Measurements from ENCODE around the gene TMEM213. TPM values are rescaled to one million over a fixed set of nuclear protein-coding genes. Genes with fewer than 3 reads are reported as not detected.

Gene TMEM213
- polyA plus RNA-seq, 1 donor (not counting 4 experiments of a cell fraction or from before 2014, with no cell fraction given): not detected

- Histone ChIP-seq H3K27ac (ENCODE audit: control insufficient read depth, insufficient read depth, low read length) (no peak overlapping the region), H3K4me3 (ENCODE audit: control insufficient read depth in 2 of 3, extremely low read depth in 1 of 3, insufficient read depth in 2 of 3, low read depth in 1 of 3, low read length in 3 of 3) (no peak overlapping the region), H3K4me1 (ENCODE audit: control insufficient read depth, extremely low read depth, insufficient read depth, low read length) (peaks cover 18% of the 10 kb centered on the region), H2AFZ (ENCODE audit: control insufficient read depth, low read length) (no peak overlapping the region), H3K9ac (ENCODE audit: control insufficient read depth, extremely low read depth, insufficient read depth, low read length) (no peak overlapping the region), H3K36me3 (ENCODE audit: control insufficient read depth in 2 of 2, extremely low read depth in 1 of 2, insufficient read depth in 2 of 2, low read length in 2 of 2) (no peaks in the 10 kb centered on the region), H3K79me2 (ENCODE audit: control insufficient read depth, insufficient read depth, low read length) (no peaks in the 10 kb centered on the region), H3K9me3 (ENCODE audit: control insufficient read depth, low read depth, low read length) (no peaks in the 10 kb centered on the region), H3K4me2 (ENCODE audit: control insufficient read depth, extremely low read depth, insufficient read depth, low read depth, low read length) (no peak overlapping the region), H3K27me3 (ENCODE audit: control insufficient read depth, extremely low read depth, insufficient read depth, low read length) (no peaks in the 10 kb centered on the region), H3K9me1 (ENCODE audit: control insufficient read depth, extremely low read depth, insufficient read depth, low read length) (no peaks in the 10 kb centered on the region), H4K20me1 (ENCODE audit: control insufficient read depth, extremely low read depth, insufficient read depth, low read length) (no peaks in the 10 kb centered on the region)
- DNase-seq (ENCODE audit: low read depth, low spot score): no peak
- no peak for TF ChIP-seq EZH2 (IDR thresholded peaks at IDR 0.05; ENCODE audit: low read length)
- TF ChIP-seq CTCF (optimal IDR thresholded peaks at IDR 0.05 in 1 of 3, IDR thresholded peaks at IDR 0.05 in 1 of 3, conservative IDR thresholded peaks at IDR 0.05 in 1 of 3; ENCODE audit: extremely low read depth in 1 of 3, insufficient read depth in 2 of 3, low read length in 3 of 3): no peak
- dilution Hi-C loops (cut with MboI; ENCODE audit: extremely low pct_ligation_motif_present, low sequenced_read_pairs): no loop called here
- FAIRE-seq: no peak
These were observed 81.6 kb downstream of the TMEM213 start for GRCh38 chr7:138879356-138879755.

DNA sequence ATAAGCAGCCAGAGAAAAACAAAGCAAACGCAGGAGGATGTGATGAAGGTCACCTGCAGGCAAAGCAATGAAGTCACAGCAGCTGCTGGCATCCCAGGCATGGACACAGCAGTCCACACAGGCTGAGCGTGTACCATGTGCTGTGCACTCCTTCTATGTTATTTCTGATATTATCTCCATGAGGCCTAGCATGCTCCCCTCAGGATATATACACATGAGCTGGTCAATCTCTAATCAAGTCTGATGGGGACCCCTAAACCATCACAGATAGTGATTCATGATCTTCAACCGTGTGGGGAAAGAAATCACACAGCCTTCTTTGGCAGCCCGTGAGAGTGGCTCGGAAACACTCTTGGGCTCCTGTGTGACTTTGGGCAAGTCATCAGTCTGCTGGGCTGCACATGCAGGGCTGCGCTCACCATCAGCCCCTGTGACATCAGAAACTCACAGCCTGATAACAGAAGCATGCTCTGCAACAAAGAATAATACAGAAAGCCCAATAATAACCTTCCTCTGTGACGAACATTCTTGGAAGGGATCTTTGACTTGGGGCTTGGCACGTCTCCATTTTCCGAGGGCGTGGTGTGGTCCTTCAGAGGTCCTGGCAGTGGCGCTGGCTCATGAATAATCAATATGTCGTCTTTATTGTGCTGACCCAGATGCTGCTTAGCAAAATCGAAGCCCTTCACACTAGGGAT, 83.2 kb downstream of the TMEM213 start:
- Histone ChIP-seq H3K4me1 (ENCODE audit: control insufficient read depth, extremely low read depth, insufficient read depth, low read length) (peaks cover 11% of the 10 kb centered on the region), H3K27ac (ENCODE audit: control insufficient read depth, insufficient read depth, low read length) (no peak overlapping the region), H3K4me2 (ENCODE audit: control insufficient read depth, extremely low read depth, insufficient read depth, low read depth, low read length) (no peak overlapping the region), H3K27me3 (ENCODE audit: control insufficient read depth, extremely low read depth, insufficient read depth, low read length) (no peaks in the 10 kb centered on the region), H2AFZ (ENCODE audit: control insufficient read depth, low read length) (no peak overlapping the region), H4K20me1 (ENCODE audit: control insufficient read depth, extremely low read depth, insufficient read depth, low read length) (no peaks in the 10 kb centered on the region), H3K9me1 (ENCODE audit: control insufficient read depth, extremely low read depth, insufficient read depth, low read length) (no peaks in the 10 kb centered on the region), H3K36me3 (ENCODE audit: control insufficient read depth in 2 of 2, extremely low read depth in 1 of 2, insufficient read depth in 2 of 2, low read length in 2 of 2) (no peaks in the 10 kb centered on the region), H3K4me3 (ENCODE audit: control insufficient read depth in 2 of 3, extremely low read depth in 1 of 3, insufficient read depth in 2 of 3, low read depth in 1 of 3, low read length in 3 of 3) (no peak overlapping the region), H3K9me3 (ENCODE audit: control insufficient read depth, low read depth, low read length) (no peaks in the 10 kb centered on the region), H3K9ac (ENCODE audit: control insufficient read depth, extremely low read depth, insufficient read depth, low read length) (no peak overlapping the region), H3K79me2 (ENCODE audit: control insufficient read depth, insufficient read depth, low read length) (no peaks in the 10 kb centered on the region)
- no peak for TF ChIP-seq EZH2 (IDR thresholded peaks at IDR 0.05; ENCODE audit: low read length)
- no peak for TF ChIP-seq CTCF (optimal IDR thresholded peaks at IDR 0.05 in 1 of 3, IDR thresholded peaks at IDR 0.05 in 1 of 3, conservative IDR thresholded peaks at IDR 0.05 in 1 of 3; ENCODE audit: extremely low read depth in 1 of 3, insufficient read depth in 2 of 3, low read length in 3 of 3)
- DNase-seq (ENCODE audit: low read depth, low spot score) (no peak), FAIRE-seq (no peak)
- dilution Hi-C loops (cut with MboI; ENCODE audit: extremely low pct_ligation_motif_present, low sequenced_read_pairs): no loop called here

Data from keratinocyte (primary cell).